Epithelial cell of proximal tubule (primary cell): ENCODE results near the gene SEZ6L. TPM values are rescaled to one million over a fixed set of nuclear protein-coding genes. Genes with fewer than 3 reads are reported as not detected.

Experiments
- DNase-seq: peaks from one replicate; pipeline ENCODE4 v3.0.0-alpha.2; 2011; ENCODE audit warnings: low read depth
- H3K4me3 ChIP-seq: 2 replicates; pipeline ENCODE4 v1.5.1; 2011; ENCODE audit warnings: low read depth, mild to moderate bottlenecking, low read length
- CTCF ChIP-seq: conservative IDR thresholded peaks from 2 replicates; pipeline ENCODE4 v1.5.1; 2012; ENCODE audit warnings: low read depth, mild to moderate bottlenecking, low read length
- total RNA-seq: library from RNA; depleted of rRNA; stranded (reverse); fragments of >200 nt; gene quantifications from 2 replicates; pipeline ENCODE4 v1.2.3, GENCODE V29; 2015

The SEZ6L gene
- not detected in 2 replicates for total RNA-seq

GRCh38 chr22:26169315-26170111 is at the start of gene SEZ6L:
TSS of gene SEZ6L (plus strand) at chr22:26169462. CDS start at chr22:26169670, 208 bp downstream.
- no peak within 1 kb of the TSS for H3K4me3 ChIP-seq
- TF ChIP-seq CTCF, result no peak
- DNase-seq, result no peak

- H3K4me3 ChIP-seq, result no peak overlapping the region
- no peak for TF ChIP-seq CTCF
- DNase-seq, result no peak
Observed at GRCh38 chr22:26122920-26123468, 46.3 kb upstream of the SEZ6L start.

DNA sequence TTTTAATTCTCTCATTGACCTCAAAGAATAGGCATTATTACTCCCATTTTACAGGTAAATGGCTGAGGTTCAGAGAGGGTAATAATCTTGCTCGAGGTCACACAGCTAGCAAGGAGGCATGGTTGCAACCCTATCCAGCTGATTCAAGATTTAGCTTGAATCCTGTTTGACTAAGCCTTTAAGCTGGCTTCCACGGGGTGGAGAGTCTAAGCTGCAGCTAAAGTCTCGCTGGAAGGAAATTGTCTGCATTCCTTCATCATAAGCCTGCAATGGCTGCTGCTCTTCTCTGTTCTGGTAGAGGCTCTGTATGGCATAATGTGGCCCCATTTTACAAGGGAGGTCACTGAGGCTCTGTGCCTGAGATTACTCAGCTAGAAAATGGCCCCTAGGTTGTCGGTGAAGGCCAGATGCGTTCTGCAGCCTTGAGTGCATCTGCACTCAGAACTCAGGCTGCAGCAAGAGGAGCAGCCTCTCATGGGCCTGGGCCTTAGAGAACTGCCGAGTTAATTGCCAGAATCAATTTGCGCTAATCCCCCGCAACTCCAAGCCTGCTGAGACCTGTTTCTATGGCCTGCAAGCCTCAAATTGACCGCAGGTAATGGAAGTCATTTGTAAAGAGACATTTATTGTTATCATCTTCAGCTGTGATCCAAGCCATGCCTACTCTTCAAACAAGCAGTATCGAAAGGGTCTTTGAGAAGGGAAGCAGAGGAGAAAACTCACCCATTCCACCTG is 44.1 kb upstream of the SEZ6L start:
- no peak overlapping the region for H3K4me3 ChIP-seq
- no peak for DNase-seq
- TF ChIP-seq CTCF, result no peak

DNA sequence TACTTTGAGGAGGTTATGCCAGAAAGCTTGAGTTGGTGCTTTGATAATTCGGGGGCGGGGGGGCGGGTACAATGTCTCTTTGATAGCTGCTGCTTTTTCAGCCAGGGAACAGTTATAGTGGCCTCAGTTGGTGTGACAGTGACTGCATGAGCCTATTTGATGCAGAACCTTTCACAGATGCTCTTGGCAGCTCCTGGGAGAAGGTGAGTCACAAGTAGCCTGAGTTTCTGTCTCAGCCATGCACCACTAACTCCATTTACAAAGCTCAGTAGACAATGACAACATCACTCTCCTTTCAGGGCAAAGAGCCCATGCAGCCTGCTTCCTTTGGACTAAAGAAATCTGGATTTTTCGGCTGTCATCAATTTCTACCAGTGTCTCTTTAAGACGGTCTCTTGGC is 42.1 kb upstream of the SEZ6L start:
- DNase-seq, result no peak
- TF ChIP-seq CTCF, result no peak
- H3K4me3 ChIP-seq, result no peak overlapping the region

DNA sequence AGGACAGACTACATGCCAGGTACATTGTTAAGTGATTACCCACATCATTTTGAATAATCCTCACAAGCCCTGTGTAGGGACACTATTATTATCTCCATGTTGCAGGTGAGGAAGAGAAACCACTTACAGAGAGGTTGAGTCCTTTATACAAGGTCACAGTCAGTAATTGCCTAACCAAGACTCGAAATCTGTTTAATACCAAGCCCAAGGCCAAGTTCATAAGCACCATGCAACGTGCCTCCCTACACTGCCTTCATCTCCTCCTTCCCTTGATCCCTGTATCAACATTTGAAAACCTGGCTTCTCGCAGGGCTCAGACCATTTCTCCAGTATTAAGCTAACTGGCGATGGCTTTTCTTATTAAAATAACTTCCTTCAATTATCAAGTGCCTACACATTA is 41.7 kb upstream of the SEZ6L start:
- no peak for TF ChIP-seq CTCF
- DNase-seq, result no peak
- no peak overlapping the region for H3K4me3 ChIP-seq

GRCh38 chr22:26131589-26132154 is 37.6 kb upstream of the SEZ6L start:
- no peak for DNase-seq
- TF ChIP-seq CTCF, result no peak
- no peak overlapping the region for H3K4me3 ChIP-seq
